SU-DHL-6 (cell line): ENCODE data around the gene BTAF1.

ENCODE experiments used
- H2AFZ ChIP-seq: fragments of 200-600 bp; sonication (generic); 2 replicates; pipeline ENCODE4 v1.6.1; 2014; ENCODE audit warnings: low read depth, mild to moderate bottlenecking, moderate library complexity, mixed read lengths, antibody characterized with exemption, low read length; ENCODE audit not compliant: severe bottlenecking
- H3F3A ChIP-seq: fragments of 200-600 bp; shearing (Covaris generic); 2 replicates; pipeline ENCODE4 v1.6.0; 2016; ENCODE audit warnings: antibody characterized with exemption, mild to moderate bottlenecking; ENCODE audit not compliant: insufficient read depth
- H3K27ac ChIP-seq: fragments of 200-600 bp; sonication (generic); 2 replicates; pipeline ENCODE4 v1.5.1; 2016; ENCODE audit warnings: low read depth, mild to moderate bottlenecking, low read length, moderate library complexity, mixed read lengths
- H3K27me3 ChIP-seq: fragments of 200-600 bp; sonication (generic), shearing (Covaris generic); 2 replicates; pipeline ENCODE4 v1.6.0; 2014; ENCODE audit warnings: mild to moderate bottlenecking, low read length
- H3K36me3 ChIP-seq: fragments of 200-600 bp; sonication (generic); 2 replicates; pipeline ENCODE4 v1.6.1; 2014; ENCODE audit warnings: mild to moderate bottlenecking, low read length, mixed read lengths
- H3K4me2 ChIP-seq: fragments of 300-600, 200-600 bp; shearing (Covaris generic), sonication (generic); 2 replicates; pipeline ENCODE4 v1.6.0; 2014; ENCODE audit warnings: low read length, low read depth, mild to moderate bottlenecking; ENCODE audit not compliant: poor library complexity, severe bottlenecking
- H3K4me3 ChIP-seq: fragments of 200-600 bp; sonication (generic); 2 replicates; pipeline ENCODE4 v1.5.1; 2014; ENCODE audit warnings: antibody characterized with exemption, low read length, mild to moderate bottlenecking, mixed read lengths; ENCODE audit not compliant: insufficient read depth, poor library complexity, severe bottlenecking
- H3K79me2 ChIP-seq: fragments of 200-600 bp; sonication (generic); 2 replicates; pipeline ENCODE4 v1.6.1; 2014; ENCODE audit warnings: mild to moderate bottlenecking, low read length, moderate library complexity; ENCODE audit not compliant: insufficient read depth
- H3K9ac ChIP-seq: fragments of 200-600 bp; sonication (generic); 2 replicates; pipeline ENCODE4 v1.7.0; 2014; ENCODE audit warnings: mild to moderate bottlenecking, low read length
- H3K9me2 ChIP-seq: fragments of 200-600 bp; sonication (generic); replicated peaks from 2 replicates; pipeline ENCODE4 v1.6.1; 2014; ENCODE audit warnings: low read length; ENCODE audit not compliant: insufficient read depth
- H3K9me3 ChIP-seq: fragments of 200-600 bp; sonication (generic); 2 replicates; pipeline ENCODE4 v1.6.1; 2014; ENCODE audit warnings: low read length, mixed read lengths; ENCODE audit not compliant: insufficient read depth
- H4K20me1 ChIP-seq: fragments of 200-600 bp; sonication (generic); 2 replicates; pipeline ENCODE4 v1.6.1; 2014; ENCODE audit warnings: low read depth, mild to moderate bottlenecking, antibody characterized with exemption, low read length, moderate library complexity, mixed read lengths
- EZH2phosphoT487 ChIP-seq: fragments of 200-600 bp; sonication (generic), shearing (Covaris generic); conservative IDR thresholded peaks from 2 replicates; pipeline ENCODE4 v1.6.1; 2018; ENCODE audit warnings: mild to moderate bottlenecking, antibody characterized with exemption, low read length, moderate library complexity, mixed read lengths
- TF ChIP-seq, protein P1 (sequence below): fragments of 200-600 bp; sonication (generic); IDR thresholded peaks from one replicate; pipeline ENCODE4 v1.5.1; 2017; ENCODE audit warnings: antibody characterized with exemption, mild to moderate bottlenecking, low read length, moderate library complexity; ENCODE audit not compliant: insufficient read depth, poor library complexity, severe bottlenecking

Gene BTAF1

DNA sequence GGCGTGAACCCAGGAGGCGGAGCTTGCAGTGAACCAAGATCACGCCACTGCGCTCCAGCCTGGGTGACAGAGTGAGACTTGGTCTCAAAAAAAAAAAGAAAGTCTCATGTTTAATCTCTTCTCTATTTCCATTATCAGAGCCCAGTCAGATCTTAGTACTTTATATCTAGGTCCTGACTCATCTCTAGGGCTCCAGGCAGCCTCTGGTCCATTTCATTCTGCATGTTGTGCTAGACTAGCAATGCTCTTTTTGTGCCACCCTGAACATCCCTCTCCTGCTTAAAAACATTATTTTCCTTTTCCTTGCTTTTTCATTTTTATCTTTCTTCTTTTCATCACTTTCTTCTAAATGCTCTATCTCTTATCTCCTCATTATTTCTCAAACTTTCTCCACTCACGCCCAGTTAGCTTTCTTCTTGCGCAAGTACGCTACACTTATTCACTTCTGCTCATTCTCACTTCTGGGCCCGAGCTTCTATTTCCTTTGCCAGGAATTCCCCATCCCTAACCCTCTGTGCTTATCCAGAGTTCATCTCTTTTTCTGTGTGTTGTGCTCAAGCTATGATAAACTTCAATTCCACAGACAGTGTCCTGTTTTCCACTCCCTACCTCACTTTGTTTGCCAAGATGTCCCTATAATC lies 63.9 kb downstream of the BTAF1 start:
- no peak overlapping the region for H2AFZ ChIP-seq
- H3K9me2 ChIP-seq = no peaks in the 10 kb centered on the region
- no peak overlapping the region for H3K4me3 ChIP-seq
- TF ChIP-seq EZH2phosphoT487 = no peak
- TF ChIP-seq, protein P1, sequence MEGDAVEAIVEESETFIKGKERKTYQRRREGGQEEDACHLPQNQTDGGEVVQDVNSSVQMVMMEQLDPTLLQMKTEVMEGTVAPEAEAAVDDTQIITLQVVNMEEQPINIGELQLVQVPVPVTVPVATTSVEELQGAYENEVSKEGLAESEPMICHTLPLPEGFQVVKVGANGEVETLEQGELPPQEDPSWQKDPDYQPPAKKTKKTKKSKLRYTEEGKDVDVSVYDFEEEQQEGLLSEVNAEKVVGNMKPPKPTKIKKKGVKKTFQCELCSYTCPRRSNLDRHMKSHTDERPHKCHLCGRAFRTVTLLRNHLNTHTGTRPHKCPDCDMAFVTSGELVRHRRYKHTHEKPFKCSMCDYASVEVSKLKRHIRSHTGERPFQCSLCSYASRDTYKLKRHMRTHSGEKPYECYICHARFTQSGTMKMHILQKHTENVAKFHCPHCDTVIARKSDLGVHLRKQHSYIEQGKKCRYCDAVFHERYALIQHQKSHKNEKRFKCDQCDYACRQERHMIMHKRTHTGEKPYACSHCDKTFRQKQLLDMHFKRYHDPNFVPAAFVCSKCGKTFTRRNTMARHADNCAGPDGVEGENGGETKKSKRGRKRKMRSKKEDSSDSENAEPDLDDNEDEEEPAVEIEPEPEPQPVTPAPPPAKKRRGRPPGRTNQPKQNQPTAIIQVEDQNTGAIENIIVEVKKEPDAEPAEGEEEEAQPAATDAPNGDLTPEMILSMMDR = no peak
- no peaks in the 10 kb centered on the region for H3K27me3 ChIP-seq
- no peak overlapping the region for H3K4me2 ChIP-seq
- peaks cover 63% of the 10 kb centered on the region for H3K36me3 ChIP-seq
- H3K9me3 ChIP-seq = no peaks in the 10 kb centered on the region
- H3K27ac ChIP-seq = no peak overlapping the region
- no peaks in the 10 kb centered on the region for H4K20me1 ChIP-seq
- no peak overlapping the region for H3K9ac ChIP-seq
- 0 out of 2 replicates have a peak, but pooled peaks cover 4% of the 10 kb centered on the region for H3F3A ChIP-seq
- H3K79me2 ChIP-seq = no peaks in the 10 kb centered on the region

DNA sequence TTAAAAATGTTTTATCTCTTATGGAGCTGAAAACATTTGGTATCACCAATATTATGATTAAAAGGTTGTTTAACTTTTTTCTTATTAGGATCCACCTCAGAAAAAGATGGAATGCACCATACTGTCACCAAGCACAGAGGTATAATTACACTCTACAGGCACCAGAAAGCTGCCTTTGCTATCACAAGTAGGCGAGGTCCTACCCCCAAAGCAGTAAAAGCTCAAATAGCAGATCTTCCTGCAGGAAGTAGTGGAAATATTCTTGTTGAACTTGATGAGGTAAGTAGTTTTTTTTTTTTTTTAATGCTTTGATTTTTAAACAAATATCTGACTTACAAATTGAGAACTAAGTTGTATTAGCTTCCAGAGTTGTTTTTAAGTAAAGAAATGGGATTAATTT lies 68.5 kb downstream of the BTAF1 start:
- H2AFZ ChIP-seq = no peak overlapping the region
- H3K36me3 ChIP-seq = peaks cover 52% of the 10 kb centered on the region
- H3K79me2 ChIP-seq = no peaks in the 10 kb centered on the region
- H3K27ac ChIP-seq = no peak overlapping the region
- no peaks in the 10 kb centered on the region for H3K27me3 ChIP-seq
- H3F3A ChIP-seq = no peaks in the 10 kb centered on the region
- no peaks in the 10 kb centered on the region for H3K9me2 ChIP-seq
- no peaks in the 10 kb centered on the region for H3K9me3 ChIP-seq
- H3K9ac ChIP-seq = no peak overlapping the region
- H3K4me2 ChIP-seq = no peak overlapping the region
- H4K20me1 ChIP-seq = no peaks in the 10 kb centered on the region
- TF ChIP-seq, protein P1 = no peak
- no peak for TF ChIP-seq EZH2phosphoT487
- H3K4me3 ChIP-seq = no peak overlapping the region

DNA sequence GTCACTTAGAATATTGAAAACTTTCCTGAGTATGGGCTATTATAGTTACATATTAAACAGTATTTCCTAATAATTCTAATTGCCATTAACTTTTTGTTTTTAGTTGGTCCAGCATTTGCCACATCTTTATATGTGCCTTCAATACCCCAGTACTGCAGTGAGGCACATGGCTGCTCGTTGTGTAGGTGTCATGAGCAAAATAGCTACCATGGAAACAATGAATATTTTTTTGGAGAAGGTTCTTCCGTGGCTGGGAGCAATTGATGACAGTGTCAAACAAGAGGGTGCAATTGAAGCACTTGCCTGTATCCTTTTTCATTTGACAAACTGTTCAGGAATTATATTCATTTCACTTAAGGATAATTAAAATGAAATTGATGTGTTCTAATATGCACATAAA lies 72.7 kb downstream of the BTAF1 start:
- Histone ChIP-seq H3K36me3 (peaks cover 58% of the 10 kb centered on the region), H3K9me3 (no peaks in the 10 kb centered on the region), H3K27me3 (no peaks in the 10 kb centered on the region), H4K20me1 (no peaks in the 10 kb centered on the region), H3K9ac (no peak overlapping the region), H3K9me2 (no peaks in the 10 kb centered on the region), H3F3A (no peaks in the 10 kb centered on the region), H2AFZ (no peak overlapping the region), H3K79me2 (no peaks in the 10 kb centered on the region), H3K27ac (no peak overlapping the region), H3K4me3 (no peak overlapping the region), H3K4me2 (no peak overlapping the region)
- TF ChIP-seq, protein P1 = no peak
- no peak for TF ChIP-seq EZH2phosphoT487
